Tibial nerve (tissue), 4 donors: ENCODE measurements around the gene ITGB6. TPM values are rescaled to one million over a fixed set of nuclear protein-coding genes. Genes with fewer than 3 reads are reported as not detected.

Experiments
- DNase-seq, 2 donors: peaks; one replicate each; pipeline ENCODE4 v3.0.0-alpha.2; 2019; ENCODE audit warnings: low spot score in 2 of 2
- H3K27ac ChIP-seq, 4 donors: fragments of 200-600 bp; sonication (generic) in 3 of 4; one replicate each; pipeline ENCODE4 v1.5.1; 2017 to 2019; ENCODE audit warnings: mild to moderate bottlenecking in 1 of 4
- H3K27me3 ChIP-seq, 2 donors: fragments of 200-600 bp; sonication (generic) in 1 of 2; one replicate each; pipeline versions ENCODE4 v1.5.1 to v1.6.0; 2017 to 2019
- H3K36me3 ChIP-seq, 3 donors: fragments of 200-600 bp; sonication (generic); one replicate each; pipeline ENCODE4 v1.5.1; 2018 to 2019
- H3K4me1 ChIP-seq, 4 donors: fragments of 200-600 bp; sonication (generic) in 3 of 4; one replicate each; pipeline ENCODE4 v1.5.1; 2017 to 2019
- H3K4me3 ChIP-seq, 4 donors: fragments of 200-600 bp; sonication (generic) in 3 of 4; one replicate each; pipeline ENCODE4 v1.5.1; 2017 to 2019; ENCODE audit warnings: mild to moderate bottlenecking in 1 of 4, moderate library complexity in 1 of 4
- H3K9me3 ChIP-seq, 4 donors: fragments of 200-600 bp; sonication (generic) in 3 of 4; one replicate each; pipeline ENCODE4 v1.5.1; 2017 to 2019
- CTCF ChIP-seq, 5 experiments: fragments of 200-600 bp in 3 of 5; fragments of 450-650 bp in 2 of 5; sonication (generic) in 3 of 5; IDR thresholded peaks; one replicate each; pipeline ENCODE4 v1.5.1; 2016 to 2019; ENCODE audit warnings: antibody characterized with exemption in 5 of 5, mild to moderate bottlenecking in 3 of 5, moderate library complexity in 2 of 5
- EP300 ChIP-seq, 2 donors: sonication (generic); formaldehyde crosslinking; IDR thresholded peaks; one replicate each; pipeline ENCODE4 v1.6.1; 2017; ENCODE audit warnings: antibody characterized with exemption in 2 of 2, mild to moderate bottlenecking in 1 of 2
- POLR2A ChIP-seq, 2 donors: fragments of 450-650 bp; IDR thresholded peaks; one replicate each; pipeline ENCODE4 v1.6.1; 2017; ENCODE audit warnings: antibody characterized with exemption in 2 of 2, mild to moderate bottlenecking in 2 of 2, moderate library complexity in 2 of 2
- WGBS, 2 donors: methylation state at CpG; one replicate each; pipeline ENCODE4 v1.1.5; 2018; 5-methylcytosine and 5-hydroxymethylcytosine counted together
- total RNA-seq, 4 donors: library from RNA; depleted of rRNA; stranded (reverse); fragments of >200 nt; gene quantifications; one replicate each; pipeline ENCODE4 v1.1.0, GENCODE V29; 2016

ITGB6 gene, protein sequence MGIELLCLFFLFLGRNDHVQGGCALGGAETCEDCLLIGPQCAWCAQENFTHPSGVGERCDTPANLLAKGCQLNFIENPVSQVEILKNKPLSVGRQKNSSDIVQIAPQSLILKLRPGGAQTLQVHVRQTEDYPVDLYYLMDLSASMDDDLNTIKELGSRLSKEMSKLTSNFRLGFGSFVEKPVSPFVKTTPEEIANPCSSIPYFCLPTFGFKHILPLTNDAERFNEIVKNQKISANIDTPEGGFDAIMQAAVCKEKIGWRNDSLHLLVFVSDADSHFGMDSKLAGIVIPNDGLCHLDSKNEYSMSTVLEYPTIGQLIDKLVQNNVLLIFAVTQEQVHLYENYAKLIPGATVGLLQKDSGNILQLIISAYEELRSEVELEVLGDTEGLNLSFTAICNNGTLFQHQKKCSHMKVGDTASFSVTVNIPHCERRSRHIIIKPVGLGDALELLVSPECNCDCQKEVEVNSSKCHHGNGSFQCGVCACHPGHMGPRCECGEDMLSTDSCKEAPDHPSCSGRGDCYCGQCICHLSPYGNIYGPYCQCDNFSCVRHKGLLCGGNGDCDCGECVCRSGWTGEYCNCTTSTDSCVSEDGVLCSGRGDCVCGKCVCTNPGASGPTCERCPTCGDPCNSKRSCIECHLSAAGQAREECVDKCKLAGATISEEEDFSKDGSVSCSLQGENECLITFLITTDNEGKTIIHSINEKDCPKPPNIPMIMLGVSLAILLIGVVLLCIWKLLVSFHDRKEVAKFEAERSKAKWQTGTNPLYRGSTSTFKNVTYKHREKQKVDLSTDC
- not detected for total RNA-seq

- no peak within 1 kb of the TSS for H3K4me3 ChIP-seq
- no peaks in the 10 kb centered on the region for H3K36me3 ChIP-seq
- DNase-seq = no peak
- no peak within 1 kb of the TSS for H3K27ac ChIP-seq
- TF ChIP-seq EP300 (IDR thresholded peaks at IDR 0.05) (no peak), POLR2A (IDR thresholded peaks at IDR 0.05) (no peak), CTCF (IDR thresholded peaks at IDR 0.05) (no peak)
- no peaks in the 10 kb centered on the region for H3K27me3 ChIP-seq
- WGBS, 2 donors = 89 to 91% methylated on average over 9 of the region's 9 CpGs
- H3K4me1 ChIP-seq = no peaks in the 10 kb centered on the region
- no peaks in the 10 kb centered on the region for H3K9me3 ChIP-seq
Observed at GRCh38 chr2:160199683-160200389, at the start of gene ITGB6. ITGB6 (minus strand) TSS chr2:160200272; CDS start chr2:160200063, 209 bp downstream.

DNA sequence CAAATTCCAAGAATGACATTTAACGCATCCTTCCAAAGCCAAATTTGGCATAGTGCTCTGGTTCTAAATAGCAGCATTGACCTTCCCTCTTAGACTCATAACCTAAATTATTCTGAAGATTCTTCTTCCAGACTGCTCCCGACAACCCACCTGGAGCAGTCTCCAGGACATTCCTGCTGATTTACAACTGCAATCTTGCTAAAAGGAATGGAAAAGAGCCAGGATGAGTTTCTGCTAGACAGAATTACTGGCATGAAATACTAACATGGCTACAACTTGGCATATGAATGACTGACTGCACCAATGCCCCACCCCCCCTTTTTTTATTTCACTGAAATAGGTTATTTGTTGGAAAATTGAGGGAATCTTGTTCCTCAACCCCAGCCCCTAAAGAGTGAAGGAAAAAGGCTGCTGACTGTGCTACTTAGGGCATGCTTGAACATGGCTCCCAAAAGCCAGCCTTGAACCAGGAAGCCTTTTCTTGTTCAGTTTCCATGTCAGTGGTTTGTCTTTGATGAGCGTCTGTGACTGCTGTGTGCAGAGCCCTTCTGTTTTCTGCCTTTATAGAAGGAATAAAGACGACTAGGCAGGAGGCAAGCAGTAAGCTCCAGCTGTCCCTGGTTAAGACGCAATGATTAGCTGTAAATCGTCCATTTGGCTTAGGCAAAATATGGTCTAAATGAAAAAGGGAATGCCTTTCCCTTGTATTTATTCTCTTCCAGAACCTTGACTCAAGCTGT, 47.4 kb upstream of the ITGB6 start:
- Histone ChIP-seq H3K27ac (no peak overlapping the region), H3K4me3 (no peak overlapping the region), H3K36me3 (no peaks in the 10 kb centered on the region), H3K27me3 (no peaks in the 10 kb centered on the region), H3K9me3 (no peaks in the 10 kb centered on the region), H3K4me1 (peaks cover 0 to 7% (median 0%) of the 10 kb centered on the region in 4 donors)
- no peak for TF ChIP-seq POLR2A (IDR thresholded peaks at IDR 0.05)
- no peak for TF ChIP-seq EP300 (IDR thresholded peaks at IDR 0.05)
- TF ChIP-seq CTCF (IDR thresholded peaks at IDR 0.05) = no peak
- 66 to 71% methylated on average over 6 of the region's 6 CpGs for WGBS, 2 donors
- DNase-seq = no peak

- no peak for TF ChIP-seq POLR2A (IDR thresholded peaks at IDR 0.05)
- no peak for TF ChIP-seq EP300 (IDR thresholded peaks at IDR 0.05)
- TF ChIP-seq CTCF (IDR thresholded peaks at IDR 0.05) = no peak
- H3K4me3 ChIP-seq = no peak overlapping the region
- WGBS, 2 donors = 61 to 83% methylated on average over 2 of the region's 2 CpGs
- H3K27ac ChIP-seq = no peak overlapping the region
- no peaks in the 10 kb centered on the region for H3K9me3 ChIP-seq
- H3K4me1 ChIP-seq = no peaks in the 10 kb centered on the region
- DNase-seq = no peak
- H3K36me3 ChIP-seq = no peaks in the 10 kb centered on the region
- H3K27me3 ChIP-seq = no peaks in the 10 kb centered on the region
Observed at GRCh38 chr2:160246356-160246755, 46.3 kb upstream of the ITGB6 start.

- TF ChIP-seq POLR2A (IDR thresholded peaks at IDR 0.05) = no peak
- TF ChIP-seq EP300 (IDR thresholded peaks at IDR 0.05) = no peak
- no peak for TF ChIP-seq CTCF (IDR thresholded peaks at IDR 0.05)
Observed at GRCh38 chr2:160245614-160246155, 45.6 kb upstream of the ITGB6 start.

More at GRCh38 chr2:160245614-160246155, 45.6 kb upstream of the ITGB6 start:
- Histone ChIP-seq H3K9me3 (no peaks in the 10 kb centered on the region), H3K36me3 (no peaks in the 10 kb centered on the region), H3K4me3 (no peak overlapping the region), H3K27ac (no peak overlapping the region), H3K4me1 (no peaks in the 10 kb centered on the region), H3K27me3 (no peaks in the 10 kb centered on the region)
- 82 to 88% methylated on average over 5 of the region's 5 CpGs for WGBS, 2 donors
- DNase-seq = no peak
